Measurements from ENCODE around the gene OR10G4. TPM values are rescaled to one million over a fixed set of nuclear protein-coding genes. Genes with fewer than 3 reads are reported as not detected.

Gene OR10G4, protein sequence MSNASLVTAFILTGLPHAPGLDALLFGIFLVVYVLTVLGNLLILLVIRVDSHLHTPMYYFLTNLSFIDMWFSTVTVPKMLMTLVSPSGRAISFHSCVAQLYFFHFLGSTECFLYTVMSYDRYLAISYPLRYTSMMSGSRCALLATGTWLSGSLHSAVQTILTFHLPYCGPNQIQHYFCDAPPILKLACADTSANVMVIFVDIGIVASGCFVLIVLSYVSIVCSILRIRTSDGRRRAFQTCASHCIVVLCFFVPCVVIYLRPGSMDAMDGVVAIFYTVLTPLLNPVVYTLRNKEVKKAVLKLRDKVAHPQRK
- total RNA-seq = not detected in 2 replicates

DNA sequence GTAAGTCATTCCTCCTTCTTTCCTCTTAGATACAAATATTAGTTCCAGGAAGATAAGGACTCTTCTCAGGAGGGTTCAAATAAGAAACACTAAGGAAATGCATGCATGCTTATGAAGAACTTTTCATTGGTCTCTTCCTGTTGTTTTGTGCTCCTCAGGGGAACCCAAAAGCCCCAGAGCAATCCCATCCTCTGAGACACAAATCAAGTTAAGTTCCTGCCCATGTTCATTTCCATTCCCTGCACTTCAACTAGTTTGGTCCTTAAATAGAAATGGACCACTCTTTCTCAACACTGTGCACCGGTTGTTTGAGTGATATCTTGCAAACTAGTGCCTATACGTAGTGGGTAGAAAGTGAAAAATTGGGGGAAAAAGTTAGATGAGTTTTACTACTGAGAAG, at the start of gene OR10G4:
Gene OR10G4, plus strand, starts transcription at position 301 of the 400 bp plus-strand sequence. CDS start 2,578 bp downstream, outside the sequence.

GRCh38 chr11:123977731-123978347, 35.0 kb upstream of the OR10G4 start, which contains the start of gene OR10S1:
Gene OR10S1, minus strand, starts transcription at chr11:123977781. Its CDS starts 117 bp downstream, at chr11:123977664.

GRCh38 chr11:123995119-123995518, 17.7 kb upstream of the OR10G4 start, which contains the start of gene OR10G6:
Gene OR10G6, minus strand, starts transcription at chr11:123995161. Its CDS starts 0 bp downstream, at chr11:123995161.

GRCh38 chr11:124026498-124026897, 13.7 kb downstream of the OR10G4 start, which contains the start of gene OR10G8:
Gene OR10G8, plus strand, starts transcription at chr11:124026798. Its CDS starts 2,825 bp downstream, at chr11:124029623.

DNA sequence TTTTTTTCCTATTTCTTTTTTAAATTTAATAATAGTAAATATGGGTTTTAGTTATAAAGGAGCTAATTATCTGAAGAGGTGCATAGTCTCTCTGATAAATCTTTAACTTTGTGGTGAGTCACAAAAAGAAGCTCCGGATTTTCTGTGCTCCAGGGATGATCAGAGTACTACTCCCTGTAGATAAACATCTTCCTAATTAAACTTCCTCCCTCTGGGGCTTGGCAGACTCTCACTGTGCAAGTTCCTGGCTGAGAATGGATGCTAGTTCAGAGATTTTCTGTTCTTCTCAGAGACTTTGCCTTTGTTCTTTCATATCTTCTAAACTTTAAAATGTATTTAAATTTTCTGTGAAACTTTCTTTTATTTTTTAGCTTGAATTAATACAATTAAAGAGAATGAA, 28.5 kb downstream of the OR10G4 start, which contains the start of gene OR10G7:
Gene OR10G7, minus strand, starts transcription at position 72 of the 400 bp plus-strand sequence. CDS start 2,324 bp downstream, outside the sequence.

Other genes starting within 250 kb of the OR10G4 start
- gene OR6M1, start 206.6 kb upstream of the OR10G4 start, total RNA-seq = not detected in 2 replicates
- not detected in 2 replicates for gene TMEM225, start 127.3 kb upstream of the OR10G4 start, total RNA-seq
- gene OR8D4, start 110.8 kb upstream of the OR10G4 start, total RNA-seq = not detected in 2 replicates
- not detected in 2 replicates for gene OR4D5, start 73.4 kb upstream of the OR10G4 start, total RNA-seq
- not detected in 2 replicates for gene OR6T1, start 69.2 kb upstream of the OR10G4 start, total RNA-seq
- gene OR10S1, start 35.2 kb upstream of the OR10G4 start, total RNA-seq = not detected in 2 replicates
- not detected in 2 replicates for gene OR10G6, start 17.8 kb upstream of the OR10G4 start, total RNA-seq
- gene OR10G9, start 10.0 kb downstream of the OR10G4 start, total RNA-seq = not detected in 2 replicates
- gene OR10G8, start 13.8 kb downstream of the OR10G4 start, total RNA-seq = not detected in 2 replicates
- gene OR10G7, start 28.3 kb downstream of the OR10G4 start, total RNA-seq = not detected in 2 replicates
- 1.5 and 25.2 TPM in 2 replicates for gene VWA5A, start 102.5 kb downstream of the OR10G4 start, total RNA-seq
- under 0.01 TPM in 2 replicates for gene OR10D3, start 170.3 kb downstream of the OR10G4 start, total RNA-seq
- gene OR8G1, start 228.1 kb downstream of the OR10G4 start, total RNA-seq = not detected in 2 replicates
- gene OR8G5, start 243.4 kb downstream of the OR10G4 start, total RNA-seq = not detected in 2 replicates